ENCODE results near the gene GOLGA8G.
"Not testable (repeated sequence)": the region's sequence is repeated elsewhere in the genome, so short reads cannot be mapped to it uniquely, and the experiment has no call there.

- not testable (repeated sequence) for TF ChIP-seq CTCF, POLR2A (IDR thresholded peaks at IDR 0.05)
These were observed 20.5 kb upstream of the GOLGA8G start, which contains the start of gene GOLGA6L25 for GRCh38 chr15:28553268-28553667.

Measured in body of pancreas (tissue), 4 donors.